CD14-positive monocyte (primary cell): ENCODE results near the gene NEO1. TPM values are rescaled to one million over a fixed set of nuclear protein-coding genes. Genes with fewer than 3 reads are reported as not detected.

ENCODE experiments used
- DNase-seq, 3 donors: peaks; one replicate each; pipeline ENCODE4 v3.0.0-alpha.2; 2011 to 2022
- H2AFZ ChIP-seq: 2 replicates; pipeline ENCODE4 v1.6.0; 2012; ENCODE audit warnings: mild to moderate bottlenecking, low read depth, low read length, inconsistent platforms; ENCODE audit not compliant: insufficient read depth, poor library complexity, severe bottlenecking
- H3K27ac ChIP-seq, 2 donors: 1 replicate in 1 of 2; 2 replicates in 1 of 2; pipeline ENCODE4 v1.5.1; 2012 to 2013; ENCODE audit warnings: low read length in 2 of 2, control low read depth in 1 of 2, inconsistent platforms in 1 of 2, low read depth in 1 of 2, mild to moderate bottlenecking in 1 of 2
- H3K27me3 ChIP-seq, 2 donors: one replicate each; pipeline versions ENCODE4 v1.6.0 to v1.6.1; 2011 to 2013; ENCODE audit warnings: low read length in 2 of 2; ENCODE audit not compliant: control insufficient read depth in 2 of 2, insufficient read depth in 2 of 2
- H3K36me3 ChIP-seq, 2 donors: replicated peaks in 1 of 2; 1 replicate in 1 of 2; 2 replicates in 1 of 2; pipeline versions ENCODE4 v1.5.1 to v1.6.1; 2012 to 2013; ENCODE audit warnings: low read length in 2 of 2, control low read depth in 1 of 2, inconsistent platforms in 1 of 2, mild to moderate bottlenecking in 1 of 2; ENCODE audit not compliant: insufficient read depth in 2 of 2, control insufficient read depth in 1 of 2
- H3K4me1 ChIP-seq, 2 donors: 1 replicate in 1 of 2; 2 replicates in 1 of 2; pipeline versions ENCODE4 v1.5.1 to v1.6.1; 2012 to 2013; ENCODE audit warnings: low read length in 2 of 2, control low read depth in 1 of 2, inconsistent platforms in 1 of 2, mild to moderate bottlenecking in 1 of 2, moderate library complexity in 1 of 2; ENCODE audit not compliant: insufficient read depth in 2 of 2, control insufficient read depth in 1 of 2
- H3K4me2 ChIP-seq: replicated peaks from 2 replicates; pipeline ENCODE3; 2012; ENCODE audit warnings: low read length, moderate library complexity, mild to moderate bottlenecking; ENCODE audit not compliant: poor library complexity, severe bottlenecking; ENCODE audit errors: extremely low read depth
- H3K4me3 ChIP-seq, 3 experiments: fragments of 200-600 bp in 1 of 3; sonication (generic) in 1 of 3; replicated peaks in 1 of 3; 1 replicate in 2 of 3; 2 replicates in 1 of 3; pipeline ENCODE4 v1.5.1; 2011 to 2013; ENCODE audit warnings: low read length in 3 of 3, mild to moderate bottlenecking in 3 of 3, control low read depth in 2 of 3, low read depth in 2 of 3, inconsistent platforms in 1 of 3, moderate library complexity in 1 of 3
- H3K79me2 ChIP-seq: 2 replicates; pipeline ENCODE4 v1.6.0; 2012; ENCODE audit warnings: mild to moderate bottlenecking, control low read depth, inconsistent platforms, low read length, moderate library complexity; ENCODE audit not compliant: insufficient read depth
- H3K9ac ChIP-seq: 2 replicates; pipeline ENCODE4 v1.6.0; 2017; ENCODE audit warnings: low read length, mild to moderate bottlenecking; ENCODE audit not compliant: insufficient read depth, poor library complexity, severe bottlenecking
- H3K9me3 ChIP-seq, 2 donors: replicated peaks in 1 of 2; 1 replicate in 1 of 2; 2 replicates in 1 of 2; pipeline versions ENCODE4 v1.5.1 to v1.6.1; 2012 to 2013; ENCODE audit warnings: low read length in 2 of 2, control low read depth in 1 of 2; ENCODE audit not compliant: control insufficient read depth in 1 of 2, insufficient read depth in 1 of 2
- H4K20me1 ChIP-seq: 2 replicates; pipeline ENCODE4 v1.6.0; 2012; ENCODE audit warnings: mild to moderate bottlenecking, low read length, control low read depth, moderate library complexity; ENCODE audit not compliant: insufficient read depth
- H3K27ac Mint-ChIP-seq, 7 donors: one replicate each; pipeline ENCODE4 v1.8.0; 2020; ENCODE audit warnings: mild to moderate bottlenecking in 7 of 7, mixed read lengths in 7 of 7, moderate library complexity in 6 of 7, inconsistent platforms in 2 of 7
- H3K27me3 Mint-ChIP-seq, 3 donors: one replicate each; pipeline ENCODE4 v1.8.0; 2021 to 2022; ENCODE audit warnings: low read depth in 3 of 3, mild to moderate bottlenecking in 3 of 3, mixed read lengths in 3 of 3, moderate library complexity in 3 of 3, inconsistent platforms in 1 of 3
- H3K36me3 Mint-ChIP-seq, 2 donors: one replicate each; pipeline ENCODE4 v1.8.0; 2020; ENCODE audit warnings: mixed read lengths in 2 of 2, inconsistent platforms in 1 of 2, mild to moderate bottlenecking in 1 of 2
- H3K4me1 Mint-ChIP-seq: one replicate; pipeline ENCODE4 v1.8.0; 2020; ENCODE audit warnings: mild to moderate bottlenecking, mixed read lengths
- H3K4me3 Mint-ChIP-seq, 2 donors: one replicate each; pipeline ENCODE4 v1.8.0; 2020; ENCODE audit warnings: mild to moderate bottlenecking in 2 of 2, mixed read lengths in 2 of 2, moderate library complexity in 1 of 2
- H3K9me3 Mint-ChIP-seq, 7 donors: one replicate each; pipeline ENCODE4 v1.8.0; 2020 to 2022; ENCODE audit warnings: mixed read lengths in 7 of 7, mild to moderate bottlenecking in 6 of 7, moderate library complexity in 6 of 7, inconsistent platforms in 2 of 7
- CTCF ChIP-seq: fragments of 200-600 bp; IDR thresholded peaks from one replicate; pipeline ENCODE4 v1.8.0; 2022; ENCODE audit warnings: antibody characterized with exemption, mild to moderate bottlenecking
- WGBS: methylation state at CpG from one replicate; pipeline ENCODE4 v1.1.5; 2013; ENCODE audit warnings: missing lambda C conversion rate; ENCODE audit not compliant: insufficient coverage; 5-methylcytosine and 5-hydroxymethylcytosine counted together
- intact Hi-C, 2 donors: fragments of 100-400 bp; cut with micrococcal nuclease; formaldehyde crosslinking; loops; one replicate each; pipeline versions ENCODE4 v1.15.0 to v1.15.1; 2023
- polyA plus RNA-seq, 3 donors: library from polyadenylated mRNA; depleted of rRNA in 1 of 3; unstranded in 2 of 3; stranded (reverse) in 1 of 3; fragments of 300-500 nt in 2 of 3; fragments of >200 nt in 1 of 3; fragmentation: Illumina TruSeq in 2 of 3; gene quantifications; 1 replicate in 2 of 3; 2 replicates in 1 of 3; pipeline ENCODE4 v1.2.3, GENCODE V29; 2012 to 2021

Gene NEO1
- polyA plus RNA-seq, 3 donors, result 0.03 to 0.06 TPM; not detected in 1

GRCh38 chr15:73275862-73276261 lies 223.6 kb downstream of the NEO1 start:
- Histone ChIP-seq H2AFZ (no peak overlapping the region), H3K9me3 (no peaks in the 10 kb centered on the region), H4K20me1 (no peaks in the 10 kb centered on the region), H3K4me3 (no peak overlapping the region), H3K27me3 (peaks cover 3 to 7% of the 10 kb centered on the region in 2 donors), H3K36me3 (no peaks in the 10 kb centered on the region), H3K4me1 (no peaks in the 10 kb centered on the region), H3K79me2 (no peaks in the 10 kb centered on the region), H3K27ac (no peak overlapping the region), H3K9ac (no peak overlapping the region), H3K4me2 (no peak overlapping the region)
- Mint-ChIP-seq H3K4me3 (no peak overlapping the region), H3K27ac (no peak overlapping the region), H3K36me3 (no peaks in the 10 kb centered on the region), H3K9me3 (peaks cover 0 to 1% (median 0%) of the 10 kb centered on the region in 7 donors), H3K4me1 (peaks cover 4% of the 10 kb centered on the region), H3K27me3 (peaks cover 14 to 27% (median 25%) of the 10 kb centered on the region in 3 donors)
- no peak for DNase-seq
- intact Hi-C loops, result no loop called here
- TF ChIP-seq CTCF, result no peak

GRCh38 chr15:73282567-73283365 lies 230.5 kb downstream of the NEO1 start:
- Mint-ChIP-seq H3K36me3 (no peaks in the 10 kb centered on the region), H3K9me3 (no peaks in the 10 kb centered on the region), H3K27me3 (peaks cover 6 to 24% (median 17%) of the 10 kb centered on the region in 3 donors), H3K27ac (no peak overlapping the region), H3K4me1 (peaks cover 29% of the 10 kb centered on the region), H3K4me3 (no peak overlapping the region)
- intact Hi-C loops, result loop anchor here in 1 of 2 donors (5.0 kb wide), 1 partner anchor 420 kb away; no protein-coding TSS in a partner anchor
- no peak overlapping the region for H3K27ac ChIP-seq
- no peak for DNase-seq
- no peak for TF ChIP-seq CTCF
- H3K27me3 ChIP-seq, result peaks cover 0 to 4% of the 10 kb centered on the region in 2 donors
- H3K79me2 ChIP-seq, result no peaks in the 10 kb centered on the region
- no peak overlapping the region for H3K4me3 ChIP-seq
- no peak overlapping the region for H3K9ac ChIP-seq
- no peak overlapping the region for H2AFZ ChIP-seq
- H3K4me2 ChIP-seq, result no peak overlapping the region
- H3K4me1 ChIP-seq, result peaks cover 28 to 29% of the 10 kb centered on the region in 2 donors
- no peaks in the 10 kb centered on the region for H3K36me3 ChIP-seq
- H4K20me1 ChIP-seq, result no peaks in the 10 kb centered on the region
- H3K9me3 ChIP-seq, result no peaks in the 10 kb centered on the region
- no CpG with 5 or more reads among the region's 8 CpGs for WGBS
